ENCODE results near the gene CD34.

DNA sequence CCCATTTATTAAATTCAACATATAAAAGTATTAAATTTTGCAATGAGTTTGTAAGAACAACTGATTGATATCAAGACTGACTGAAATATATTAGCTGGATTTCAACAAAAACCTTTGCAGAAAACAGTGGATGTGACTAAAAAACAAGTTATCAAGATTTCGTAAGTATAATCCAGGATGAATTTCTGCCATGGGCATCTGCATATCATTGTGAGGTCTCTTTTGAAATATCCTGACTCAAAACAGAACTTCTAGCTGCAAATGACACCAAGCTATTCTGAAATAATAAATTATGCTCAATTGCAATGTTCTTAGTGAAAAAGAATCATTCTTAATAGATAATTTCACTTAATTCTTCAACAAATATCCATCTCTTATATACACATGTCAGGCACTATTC lies 52.6 kb downstream of the CD34 start:
- TF ChIP-seq POLR2AphosphoS5 (IDR thresholded peaks at IDR 0.05) (no peak), POLR2A (IDR thresholded peaks at IDR 0.05) (no peak)

All from stomach (tissue), 4 donors.